Naive B cell (primary cell): ENCODE results near the gene CMTR2. TPM values are rescaled to one million over a fixed set of nuclear protein-coding genes. Genes with fewer than 3 reads are reported as not detected.

Experiments used
- ATAC-seq, 2 donors: fragments of 150-1000 bp; cut with Tn5 transposase; 2 replicates each; pipeline ENCODE4 v1.10.0; 2021; ENCODE audit warnings: low read depth in 2 of 2, mild to moderate bottlenecking in 2 of 2, moderate library complexity in 2 of 2
- DNase-seq: peaks from one replicate; pipeline ENCODE4 v3.0.0; 2022
- H3K27ac Mint-ChIP-seq, 6 donors: one replicate each; pipeline ENCODE4 v1.8.0; 2020 to 2022; ENCODE audit warnings: mild to moderate bottlenecking in 6 of 6, mixed read lengths in 6 of 6, moderate library complexity in 5 of 6, inconsistent platforms in 2 of 6
- H3K27me3 Mint-ChIP-seq, 3 donors: one replicate each; pipeline ENCODE4 v1.8.0; 2021 to 2022; ENCODE audit warnings: mixed read lengths in 3 of 3, mild to moderate bottlenecking in 1 of 3
- H3K36me3 Mint-ChIP-seq, 2 donors: one replicate each; pipeline ENCODE4 v1.8.0; 2020 to 2022; ENCODE audit warnings: mixed read lengths in 2 of 2, inconsistent platforms in 1 of 2, mild to moderate bottlenecking in 1 of 2
- H3K4me1 Mint-ChIP-seq, 3 donors: one replicate each; pipeline ENCODE4 v1.8.0; 2020 to 2022; ENCODE audit warnings: mixed read lengths in 3 of 3, inconsistent platforms in 1 of 3, mild to moderate bottlenecking in 1 of 3, moderate library complexity in 1 of 3
- H3K4me3 Mint-ChIP-seq, 8 donors: one replicate each; pipeline ENCODE4 v1.8.0; 2020 to 2022; ENCODE audit warnings: mild to moderate bottlenecking in 8 of 8, mixed read lengths in 8 of 8, moderate library complexity in 8 of 8, inconsistent platforms in 2 of 8
- H3K9me3 Mint-ChIP-seq, 7 donors: one replicate each; pipeline ENCODE4 v1.8.0; 2020 to 2022; ENCODE audit warnings: mixed read lengths in 7 of 7, mild to moderate bottlenecking in 5 of 7, inconsistent platforms in 2 of 7, moderate library complexity in 1 of 7
- polyA plus RNA-seq, 6 donors: library from polyadenylated mRNA; unstranded; fragments of 300-500 nt; fragmentation: Illumina TruSeq; gene quantifications; one replicate each; pipeline ENCODE4 v1.2.3, GENCODE V29; 2021; ENCODE audit warnings: low read depth in 6 of 6

CMTR2 gene
- polyA plus RNA-seq, 6 donors from 2014 or later = 22.7 to 39.6 (median 35.3) TPM

DNA sequence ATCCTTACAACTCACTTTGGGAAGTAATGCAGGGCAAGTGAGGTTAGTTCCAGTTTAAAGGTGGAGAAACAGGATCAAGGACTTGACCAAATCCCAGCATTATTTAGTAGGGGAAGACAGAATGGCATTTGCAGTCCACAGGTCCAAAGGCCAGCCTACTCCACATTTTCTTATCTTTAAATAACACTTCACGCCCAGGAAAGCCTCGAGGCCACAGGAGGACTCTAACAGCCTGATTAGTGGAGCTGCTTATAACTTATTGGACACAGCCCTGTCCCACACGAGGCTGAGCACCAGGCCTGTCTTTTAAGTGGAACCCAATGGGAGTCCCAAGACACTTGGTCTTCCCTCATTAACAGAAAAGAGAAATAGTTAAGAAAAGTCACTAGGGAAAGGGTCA is 46.6 kb downstream of the CMTR2 start:
- Mint-ChIP-seq H3K4me3 (no peak overlapping the region), H3K9me3 (peaks cover 0 to 2% (median 0%) of the 10 kb centered on the region in 7 donors), H3K4me1 (no peaks in the 10 kb centered on the region), H3K27ac (no peak overlapping the region), H3K27me3 (peaks cover 17 to 43% (median 36%) of the 10 kb centered on the region in 3 donors), H3K36me3 (no peaks in the 10 kb centered on the region)
- ATAC-seq (no peak), DNase-seq (no peak)

DNA sequence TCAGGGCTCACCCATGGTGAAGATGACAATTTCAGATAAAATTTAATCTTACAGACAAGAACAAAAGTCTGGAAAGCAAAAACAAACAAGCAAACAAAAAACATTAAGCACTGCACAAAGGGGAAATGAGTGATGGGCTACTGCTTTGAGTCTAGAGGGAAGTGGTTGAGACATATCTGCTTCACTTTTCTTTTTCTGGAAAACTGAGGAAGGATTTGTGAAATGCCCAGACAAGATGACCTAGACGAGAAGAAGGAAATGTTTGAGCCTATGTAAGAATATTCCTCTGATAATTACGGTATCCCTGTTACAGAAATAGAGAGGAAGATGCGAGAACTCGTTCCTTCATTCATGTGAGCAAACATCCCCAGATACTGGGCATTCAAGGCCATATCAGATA is 47.2 kb downstream of the CMTR2 start:
- H3K4me3 Mint-ChIP-seq = no peak overlapping the region
- peaks cover 18 to 43% (median 39%) of the 10 kb centered on the region in 3 donors for H3K27me3 Mint-ChIP-seq
- H3K36me3 Mint-ChIP-seq = no peaks in the 10 kb centered on the region
- no peaks in the 10 kb centered on the region for H3K4me1 Mint-ChIP-seq
- DNase-seq (no peak), ATAC-seq (no peak)
- no peaks in the 10 kb centered on the region for H3K9me3 Mint-ChIP-seq
- peak overlapping the region in 1 of 6 donors; percentile 5 for H3K27ac Mint-ChIP-seq

Other genes with a start within 250 kb of the CMTR2 start
- gene HYDIN, start 58.7 kb downstream of the CMTR2 start, polyA plus RNA-seq = under 1 TPM in 1 of 6 donors, not detected in 5; 0.23 TPM
- not detected for gene CALB2, start 69.3 kb upstream of the CMTR2 start, polyA plus RNA-seq
- not detected for gene TLE7, start 152.7 kb upstream of the CMTR2 start, polyA plus RNA-seq
- gene ZNF23, start 172.8 kb upstream of the CMTR2 start, polyA plus RNA-seq = 10 to 100 TPM in 2 of 6 donors, 1 to 10 TPM in 4; 4.3 to 12.1 (median 7.3) TPM
- 1 to 10 TPM in 5 of 6 donors, not detected in 1; 1.6 to 3.5 (median 2.9) TPM for gene ZNF19, start 199.9 kb upstream of the CMTR2 start, polyA plus RNA-seq
- gene CHST4, start 237.0 kb upstream of the CMTR2 start, polyA plus RNA-seq = not detected